SK-N-MC (cell line): ENCODE results near the gene TNP1.

Source experiments
- DNase-seq: peaks from one replicate; pipeline ENCODE4 v3.0.0-alpha.2; 2011; ENCODE audit warnings: low read depth, low spot score
- H3K27ac ChIP-seq: fragments of 200-600 bp; sonication (generic); 2 replicates; pipeline ENCODE4 v1.5.1; 2016; ENCODE audit warnings: mixed run types
- H3K36me3 ChIP-seq: fragments of 200-600 bp; sonication (generic); 2 replicates; pipeline ENCODE4 v1.6.1; 2017; ENCODE audit warnings: antibody characterized with exemption, low read length, mixed read lengths; ENCODE audit not compliant: insufficient read depth
- H3K4me3 ChIP-seq: fragments of 200-600 bp; sonication (generic); 2 replicates; pipeline ENCODE4 v1.5.1; 2016
- H3K9ac ChIP-seq: fragments of 200-600 bp; sonication (generic); 2 replicates; pipeline ENCODE4 v1.8.0; 2017; ENCODE audit warnings: mixed run types, mixed read lengths; ENCODE audit not compliant: insufficient read length
- H3K9me3 ChIP-seq: fragments of 200-600 bp; sonication (generic); 2 replicates; pipeline ENCODE4 v1.6.1; 2017; ENCODE audit warnings: low read depth, mild to moderate bottlenecking, antibody characterized with exemption, low read length, moderate library complexity, mixed read lengths
- EZH2 ChIP-seq: fragments of 200-600 bp; sonication (generic); IDR thresholded peaks from one replicate; pipeline ENCODE4 v1.6.1; 2017; ENCODE audit warnings: antibody characterized with exemption
- FOXP2 ChIP-seq: optimal IDR thresholded peaks from 2 replicates; pipeline ENCODE3; 2011; ENCODE audit warnings: mild to moderate bottlenecking, moderate library complexity; ENCODE audit not compliant: insufficient read depth; ENCODE audit errors: extremely low read length, control extremely low read depth
- POLR2AphosphoS5 ChIP-seq: IDR thresholded peaks from 2 replicates; pipeline ENCODE4 v1.6.1; 2012; ENCODE audit warnings: mild to moderate bottlenecking, low read depth, low read length, borderline replicate concordance

Gene TNP1

DNA sequence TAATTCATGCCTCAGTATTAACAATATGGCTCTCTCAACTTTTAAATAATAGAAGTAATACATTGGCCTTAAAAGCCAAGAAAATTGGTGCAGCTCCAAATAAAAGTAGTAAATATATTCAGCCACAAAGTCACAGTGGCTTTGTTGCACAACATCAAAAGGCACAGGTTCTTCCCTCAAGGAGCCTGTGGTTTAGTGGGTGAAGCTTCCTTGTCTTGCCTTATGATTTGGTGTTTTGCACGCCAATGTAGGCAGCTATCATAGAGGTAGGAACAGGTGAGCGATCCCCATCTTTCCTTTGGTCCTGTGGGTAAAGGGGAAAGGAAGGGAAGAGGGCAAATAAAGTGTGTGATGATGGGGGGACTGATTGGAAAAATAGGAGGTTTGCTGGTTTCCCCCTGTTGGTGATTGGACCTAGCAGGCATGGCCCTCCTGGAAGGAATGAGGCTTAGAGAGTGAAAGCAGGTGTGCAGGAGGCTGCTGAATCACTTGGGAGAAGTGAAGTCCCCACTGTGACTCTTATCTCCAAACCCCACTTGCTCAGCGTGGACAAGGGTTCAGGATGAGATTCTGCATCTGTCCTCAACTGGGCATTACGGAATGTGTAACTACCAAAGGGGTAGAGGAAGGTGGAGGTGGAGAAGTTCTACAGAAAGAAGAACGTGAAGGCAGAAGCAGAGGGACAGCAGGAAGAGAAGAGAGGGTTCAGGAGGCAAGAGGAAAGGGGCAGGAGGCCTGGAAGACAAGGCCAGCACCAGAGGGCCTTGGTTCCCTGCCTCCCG, 20.1 kb upstream of the TNP1 start:
- TF ChIP-seq FOXP2 (no peak), EZH2 (no peak), POLR2AphosphoS5 (no peak)
- Histone ChIP-seq H3K9me3 (no peaks in the 10 kb centered on the region), H3K9ac (no peak overlapping the region), H3K4me3 (no peak overlapping the region), H3K36me3 (no peaks in the 10 kb centered on the region), H3K27ac (no peak overlapping the region)
- no peak for DNase-seq

DNA sequence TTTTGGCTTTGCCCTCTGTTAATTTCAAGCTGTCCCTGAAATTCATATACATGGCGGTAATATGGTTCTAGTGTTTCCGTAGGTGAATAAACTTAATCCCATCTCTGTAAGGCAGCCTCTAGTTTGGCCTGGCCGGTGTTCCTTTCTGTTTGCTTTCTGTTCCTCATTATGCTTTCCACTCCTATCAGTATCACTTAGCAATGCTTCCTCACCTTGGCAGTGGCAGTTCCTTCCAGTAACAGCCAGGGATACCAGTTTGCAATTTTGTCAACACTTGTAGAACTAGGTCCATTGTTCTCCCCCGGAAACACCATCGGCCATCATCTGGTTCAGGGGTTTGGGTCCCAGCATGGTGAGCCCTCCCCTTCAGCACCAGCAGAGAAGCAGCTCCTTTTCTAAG, 18.2 kb upstream of the TNP1 start:
- no peak for TF ChIP-seq FOXP2
- TF ChIP-seq POLR2AphosphoS5: no peak
- Histone ChIP-seq H3K4me3 (no peak overlapping the region), H3K27ac (no peak overlapping the region), H3K36me3 (no peaks in the 10 kb centered on the region), H3K9ac (no peak overlapping the region), H3K9me3 (no peaks in the 10 kb centered on the region)
- no peak for DNase-seq

DNA sequence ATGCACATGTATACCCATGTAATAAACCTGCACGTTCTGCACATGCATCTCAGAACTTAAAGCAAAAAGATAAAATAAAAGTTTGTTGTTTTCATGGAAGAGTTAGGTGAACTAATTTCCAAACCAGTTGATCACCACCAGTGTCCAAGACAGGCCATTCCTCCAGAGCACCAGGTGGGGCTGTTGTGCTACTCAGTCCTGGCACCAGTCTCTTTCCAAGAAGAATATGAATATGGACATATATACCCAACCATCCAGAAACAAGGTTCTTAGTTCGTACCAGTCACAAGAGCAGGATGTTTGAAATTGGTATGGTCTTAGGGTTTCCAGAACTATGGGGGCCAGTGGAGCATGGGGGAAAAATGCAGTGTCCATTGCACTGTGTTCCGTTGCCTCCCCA, 17.2 kb upstream of the TNP1 start:
- TF ChIP-seq FOXP2: no peak
- TF ChIP-seq EZH2: no peak
- no peak for TF ChIP-seq POLR2AphosphoS5
- H3K4me3 ChIP-seq: no peak overlapping the region
- H3K9me3 ChIP-seq: no peaks in the 10 kb centered on the region
- H3K9ac ChIP-seq: no peak overlapping the region
- H3K27ac ChIP-seq: no peak overlapping the region
- H3K36me3 ChIP-seq: no peaks in the 10 kb centered on the region
- no peak for DNase-seq

DNA sequence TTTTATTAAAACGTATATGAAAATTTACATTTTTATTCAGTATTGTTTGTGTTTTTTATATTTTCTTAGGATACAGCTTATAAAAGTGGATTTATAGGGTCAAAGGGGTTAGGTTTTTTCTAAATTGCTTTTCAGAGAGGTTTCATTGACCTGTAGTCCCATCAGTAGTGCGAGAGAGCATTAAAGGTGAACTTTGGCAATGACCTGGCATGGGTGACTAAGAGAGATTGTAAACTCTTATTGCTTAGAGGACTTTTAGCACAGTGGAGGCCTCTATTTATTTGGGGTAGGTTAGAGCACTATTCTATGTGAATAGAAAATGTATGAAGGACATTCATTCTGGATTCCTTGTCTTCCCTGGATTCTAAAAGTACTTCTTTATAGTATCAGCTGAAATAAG, 16.0 kb upstream of the TNP1 start:
- Histone ChIP-seq H3K27ac (no peak overlapping the region), H3K9ac (no peak overlapping the region)
- DNase-seq: no peak

DNA sequence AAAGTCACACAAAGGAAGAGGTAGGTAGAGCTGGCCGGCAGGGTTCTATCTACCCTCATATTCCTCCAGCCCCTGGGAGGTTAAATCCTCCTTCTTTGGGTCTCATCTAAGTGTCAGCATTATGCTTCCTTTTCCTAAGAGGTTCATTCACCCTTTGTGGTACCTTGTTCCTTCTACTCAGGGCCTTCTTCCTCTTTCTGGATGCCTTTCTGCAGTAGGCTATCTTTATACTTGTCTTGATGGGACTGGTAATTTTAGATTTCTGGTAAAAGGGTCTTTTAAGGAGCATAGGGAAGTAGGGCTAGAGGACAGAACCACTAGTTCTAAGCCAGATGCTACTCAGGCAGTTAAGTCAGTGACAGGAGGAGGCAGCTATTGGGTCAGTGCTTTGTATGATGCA, 13.7 kb upstream of the TNP1 start:
- H3K36me3 ChIP-seq: no peaks in the 10 kb centered on the region
- no peak overlapping the region for H3K27ac ChIP-seq
- H3K9me3 ChIP-seq: no peaks in the 10 kb centered on the region
- no peak overlapping the region for H3K9ac ChIP-seq
- DNase-seq: no peak
- H3K4me3 ChIP-seq: no peak overlapping the region
- TF ChIP-seq FOXP2 (no peak), EZH2 (no peak), POLR2AphosphoS5 (no peak)

More for the DNA sequence above, 16.0 kb upstream of the TNP1 start:
- Histone ChIP-seq H3K9me3 (no peaks in the 10 kb centered on the region), H3K4me3 (no peak overlapping the region), H3K36me3 (no peaks in the 10 kb centered on the region)
- no peak for TF ChIP-seq EZH2
- no peak for TF ChIP-seq FOXP2

DNA sequence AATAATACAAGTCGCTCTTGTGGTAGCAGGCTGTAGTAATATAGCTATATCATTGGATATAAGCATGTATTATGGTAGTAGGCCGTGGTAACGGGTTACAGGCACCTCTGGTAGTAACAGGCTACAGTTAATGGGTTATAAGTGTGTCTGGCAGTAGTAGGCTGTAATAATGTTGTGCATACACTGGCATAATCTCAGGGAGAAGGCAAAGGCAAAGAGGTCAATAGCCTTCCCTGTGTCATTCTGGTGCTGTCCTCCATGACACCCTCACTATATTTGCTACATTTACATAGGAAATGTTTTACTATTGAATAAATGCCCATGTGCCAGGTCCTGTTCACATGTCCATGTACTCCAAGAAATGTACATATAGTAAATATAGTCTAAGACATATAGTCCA, 12.8 kb upstream of the TNP1 start:
- Histone ChIP-seq H3K36me3 (no peaks in the 10 kb centered on the region), H3K27ac (no peak overlapping the region), H3K9me3 (no peaks in the 10 kb centered on the region), H3K9ac (no peak overlapping the region), H3K4me3 (no peak overlapping the region)
- no peak for DNase-seq
- TF ChIP-seq EZH2 (no peak), FOXP2 (no peak), POLR2AphosphoS5 (no peak)

DNA sequence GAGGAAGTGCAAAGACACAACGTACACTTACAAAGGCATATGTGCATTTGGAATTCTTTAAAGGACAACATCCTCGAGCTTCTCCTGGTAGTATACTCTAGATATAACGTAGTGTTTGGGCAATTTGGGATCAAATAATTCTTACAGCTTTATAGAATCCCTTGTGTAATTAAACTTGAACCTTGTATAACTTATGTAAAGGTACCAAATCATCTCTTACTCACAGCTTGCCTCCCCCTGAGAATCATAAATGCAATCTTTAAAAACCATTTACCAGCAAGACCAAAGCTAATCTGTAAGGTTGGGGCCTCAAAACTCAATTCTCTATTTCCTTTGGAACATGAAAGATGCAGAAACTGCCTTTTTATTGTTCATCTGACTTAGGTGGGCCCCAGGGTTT, 12.2 kb upstream of the TNP1 start:
- Histone ChIP-seq H3K4me3 (no peak overlapping the region), H3K36me3 (no peaks in the 10 kb centered on the region), H3K9ac (no peak overlapping the region), H3K27ac (no peak overlapping the region), H3K9me3 (no peaks in the 10 kb centered on the region)
- TF ChIP-seq FOXP2 (no peak), EZH2 (no peak), POLR2AphosphoS5 (no peak)
- DNase-seq: no peak

DNA sequence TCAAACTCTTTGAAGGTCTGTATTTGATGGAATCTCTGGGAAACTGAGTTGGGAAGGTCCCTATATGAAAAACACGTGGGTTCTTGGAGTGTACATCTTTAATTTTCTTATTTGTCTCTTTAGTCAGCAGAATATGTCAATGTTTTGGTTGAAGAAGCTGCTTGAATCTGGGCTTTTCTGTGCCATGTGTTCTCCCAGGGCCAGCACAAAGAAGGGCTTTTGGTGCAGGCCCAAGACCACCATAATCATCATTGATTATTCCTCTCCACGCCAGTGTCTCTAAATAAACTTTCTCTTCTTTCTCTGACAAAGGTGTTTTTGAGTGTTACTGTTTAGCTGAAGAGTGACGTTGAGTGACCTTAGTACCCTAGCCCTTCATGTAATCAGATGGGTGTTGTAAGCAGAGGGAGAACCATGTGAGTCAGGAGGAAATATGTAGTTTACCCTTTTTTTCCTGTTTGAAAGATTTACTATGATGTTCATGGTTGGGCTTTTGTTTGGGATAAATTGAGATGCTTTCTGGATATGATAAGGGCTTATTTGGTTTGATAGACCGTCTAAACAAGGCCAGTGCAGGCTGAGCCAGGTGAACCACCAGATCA, 11.6 kb upstream of the TNP1 start:
- DNase-seq: no peak
- H3K4me3 ChIP-seq: no peak overlapping the region
- no peaks in the 10 kb centered on the region for H3K36me3 ChIP-seq
- no peak overlapping the region for H3K9ac ChIP-seq
- H3K27ac ChIP-seq: no peak overlapping the region
- H3K9me3 ChIP-seq: no peaks in the 10 kb centered on the region
- TF ChIP-seq EZH2 (no peak), FOXP2 (no peak), POLR2AphosphoS5 (no peak)
